Dendritic cell treated with granulocyte-macrophage colony-stimulating factor and Interleukin-4, amounts not matched to agents 40 ng/mL and 50 ng/mL, for 4 days (primary cell): ENCODE data around the gene CD80.
"Not testable (repeated sequence)": the region's sequence is repeated elsewhere in the genome, so short reads cannot be mapped to it uniquely, and the experiment has no call there.

ENCODE experiments used
- H3K27ac Mint-ChIP-seq: one replicate; pipeline ENCODE4 v1.8.0; 2022; ENCODE audit warnings: mild to moderate bottlenecking, mixed read lengths
- H3K27me3 Mint-ChIP-seq: one replicate; pipeline ENCODE4 v1.8.0; 2022; ENCODE audit warnings: mild to moderate bottlenecking, mixed read lengths
- H3K36me3 Mint-ChIP-seq: one replicate; pipeline ENCODE4 v1.8.0; 2022; ENCODE audit warnings: low read depth, mixed read lengths
- H3K4me1 Mint-ChIP-seq: one replicate; pipeline ENCODE4 v1.8.0; 2022; ENCODE audit warnings: low read depth, mixed read lengths
- H3K4me3 Mint-ChIP-seq: one replicate; pipeline ENCODE4 v1.8.0; 2022; ENCODE audit warnings: mild to moderate bottlenecking, moderate library complexity, mixed read lengths
- H3K9me3 Mint-ChIP-seq: one replicate; pipeline ENCODE4 v1.8.0; 2022; ENCODE audit warnings: mixed read lengths
- intact Hi-C: fragments of 100-400 bp; cut with micrococcal nuclease; formaldehyde crosslinking; loops from one replicate; pipeline ENCODE4 v1.15.0; 2022

CD80 gene

DNA sequence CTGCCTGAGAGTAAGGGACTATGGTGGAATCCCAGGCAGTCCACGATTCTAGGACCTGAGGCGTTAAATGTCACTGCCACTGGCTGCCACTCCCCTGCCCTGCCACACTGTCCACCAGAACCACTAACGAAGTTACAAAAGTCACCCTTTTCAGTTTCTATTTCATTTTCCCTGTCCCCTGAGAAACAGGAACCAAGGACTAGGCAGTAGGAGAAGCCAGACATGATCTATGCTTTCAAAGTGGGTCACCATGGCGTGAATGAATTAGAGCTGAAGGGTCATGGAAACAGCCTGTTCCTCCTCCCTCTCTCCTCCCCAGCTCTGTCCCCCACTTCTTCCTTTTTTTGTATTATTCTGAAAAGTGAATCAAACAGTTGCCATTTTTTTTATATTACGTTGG, 10.8 kb upstream of the CD80 start:
- peak overlapping the region; percentile 91 for H3K27ac Mint-ChIP-seq
- peak overlapping the region; percentile 39 for H3K4me3 Mint-ChIP-seq
- H3K27me3 Mint-ChIP-seq: no peaks in the 10 kb centered on the region
- intact Hi-C loops: loop anchor here (1.0 to 2.0 kb wide), 2 partner anchors 9 to 17 kb away; partner anchors contain the start of gene ADPRH
- no peaks in the 10 kb centered on the region for H3K36me3 Mint-ChIP-seq
- H3K4me1 Mint-ChIP-seq: peaks cover 45% of the 10 kb centered on the region
- H3K9me3 Mint-ChIP-seq: no peaks in the 10 kb centered on the region

- peaks cover 45% of the 10 kb centered on the region for H3K4me1 Mint-ChIP-seq
- no peaks in the 10 kb centered on the region for H3K36me3 Mint-ChIP-seq
- H3K27me3 Mint-ChIP-seq: no peaks in the 10 kb centered on the region
- no peaks in the 10 kb centered on the region for H3K9me3 Mint-ChIP-seq
- H3K4me3 Mint-ChIP-seq: no peak overlapping the region
- intact Hi-C loops: no loop called here
- peak overlapping the region; percentile 91 for H3K27ac Mint-ChIP-seq
Measured at GRCh38 chr3:119569156-119569555, 9.7 kb upstream of the CD80 start.

GRCh38 chr3:119563334-119563733, 3.9 kb upstream of the CD80 start:
- H3K27me3 Mint-ChIP-seq, intact Hi-C loops, H3K9me3 Mint-ChIP-seq, H3K4me3 Mint-ChIP-seq, H3K27ac Mint-ChIP-seq, H3K36me3 Mint-ChIP-seq: not testable (repeated sequence)
- peaks cover 42% of the 10 kb centered on the region for H3K4me1 Mint-ChIP-seq

DNA sequence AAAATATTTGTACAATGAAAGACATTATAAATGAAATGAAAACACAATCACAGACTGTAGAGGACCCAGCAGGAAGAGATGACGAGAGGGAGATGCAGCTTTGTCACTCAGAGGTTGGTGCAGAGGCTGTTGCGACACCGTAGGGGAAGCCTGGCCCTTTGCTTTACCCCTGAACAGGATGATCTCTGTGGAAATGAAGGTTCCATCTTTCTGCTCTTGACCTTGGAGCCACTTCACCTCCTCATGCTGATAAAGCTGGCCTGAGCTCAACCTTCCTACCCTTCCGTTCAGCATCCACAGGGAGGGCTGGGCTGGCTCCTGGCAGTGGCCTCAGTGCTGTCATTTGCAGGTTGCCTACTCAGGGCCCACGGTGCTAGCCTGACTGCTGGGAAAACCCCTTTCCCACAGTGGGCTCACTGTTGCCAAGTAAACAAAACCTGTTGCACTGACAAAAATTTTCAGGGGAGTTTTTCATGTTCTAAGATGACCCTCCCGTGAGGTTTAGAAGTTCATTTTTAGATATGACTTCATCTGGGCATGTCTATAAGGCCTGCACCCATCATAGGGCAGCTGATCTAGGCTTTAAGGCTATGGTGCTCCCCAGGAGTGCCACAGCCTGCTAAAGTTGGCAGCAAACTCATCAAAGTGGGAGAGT, 3.0 kb upstream of the CD80 start:
- Mint-ChIP-seq H3K4me3 (no peak overlapping the region), H3K27ac (peak overlapping the region; percentile 70), H3K4me1 (peaks cover 50% of the 10 kb centered on the region), H3K36me3 (peaks cover 4% of the 10 kb centered on the region), H3K27me3 (no peaks in the 10 kb centered on the region), H3K9me3 (no peaks in the 10 kb centered on the region)
- intact Hi-C loops: no loop called here

- H3K4me3 Mint-ChIP-seq: no peak overlapping the region
- peak overlapping the region; percentile 92 for H3K27ac Mint-ChIP-seq
- peaks cover 65% of the 10 kb centered on the region for H3K4me1 Mint-ChIP-seq
Measured at GRCh38 chr3:119560160-119560559, 746 bp upstream of the CD80 start.

GRCh38 chr3:119558626-119559317, 642 bp downstream of the CD80 start:
- H3K9me3 Mint-ChIP-seq: no peaks in the 10 kb centered on the region
- peak overlapping the region; percentile 62 for H3K4me3 Mint-ChIP-seq
- H3K27ac Mint-ChIP-seq: peak overlapping the region; percentile 92
- H3K4me1 Mint-ChIP-seq: peaks cover 78% of the 10 kb centered on the region
- H3K36me3 Mint-ChIP-seq: peaks cover 31% of the 10 kb centered on the region
- intact Hi-C loops: no loop called here
- H3K27me3 Mint-ChIP-seq: no peaks in the 10 kb centered on the region

More at GRCh38 chr3:119560160-119560559, 746 bp upstream of the CD80 start:
- H3K27me3 Mint-ChIP-seq: no peaks in the 10 kb centered on the region
- intact Hi-C loops: no loop called here
- H3K36me3 Mint-ChIP-seq: peaks cover 24% of the 10 kb centered on the region
- no peaks in the 10 kb centered on the region for H3K9me3 Mint-ChIP-seq

DNA sequence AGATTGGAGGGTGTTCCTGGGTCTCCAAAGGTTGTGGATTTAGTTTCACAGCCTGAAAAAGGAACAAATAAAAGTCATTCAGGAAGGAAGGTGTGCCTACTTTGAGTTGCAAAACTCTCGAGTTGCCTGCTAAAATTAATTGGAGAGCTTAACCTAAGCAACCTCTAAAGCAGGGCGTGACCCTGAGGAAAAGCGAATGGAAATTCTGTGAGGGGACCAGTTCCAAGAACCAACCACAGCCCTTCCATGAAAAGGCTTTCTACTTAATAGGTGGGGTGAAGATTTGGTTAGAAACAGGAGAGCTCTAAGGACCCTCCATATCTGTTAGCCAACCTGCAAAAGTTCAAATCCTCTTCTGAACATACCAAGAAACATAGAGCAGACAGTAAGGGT, 1.5 kb downstream of the CD80 start:
- H3K9me3 Mint-ChIP-seq: no peaks in the 10 kb centered on the region
- peaks cover 80% of the 10 kb centered on the region for H3K4me1 Mint-ChIP-seq
- peak overlapping the region; percentile 62 for H3K4me3 Mint-ChIP-seq
- peaks cover 40% of the 10 kb centered on the region for H3K36me3 Mint-ChIP-seq
- H3K27ac Mint-ChIP-seq: peak overlapping the region; percentile 92
- intact Hi-C loops: no loop called here
- no peaks in the 10 kb centered on the region for H3K27me3 Mint-ChIP-seq

- H3K4me1 Mint-ChIP-seq: peaks cover 75% of the 10 kb centered on the region
- peak overlapping the region; percentile 92 for H3K27ac Mint-ChIP-seq
- H3K4me3 Mint-ChIP-seq: peak overlapping the region; percentile 62
- intact Hi-C loops: no loop called here
- H3K36me3 Mint-ChIP-seq: peaks cover 46% of the 10 kb centered on the region
- no peaks in the 10 kb centered on the region for H3K27me3 Mint-ChIP-seq
- H3K9me3 Mint-ChIP-seq: no peaks in the 10 kb centered on the region
Measured at GRCh38 chr3:119557192-119557876, 2.1 kb downstream of the CD80 start.

DNA sequence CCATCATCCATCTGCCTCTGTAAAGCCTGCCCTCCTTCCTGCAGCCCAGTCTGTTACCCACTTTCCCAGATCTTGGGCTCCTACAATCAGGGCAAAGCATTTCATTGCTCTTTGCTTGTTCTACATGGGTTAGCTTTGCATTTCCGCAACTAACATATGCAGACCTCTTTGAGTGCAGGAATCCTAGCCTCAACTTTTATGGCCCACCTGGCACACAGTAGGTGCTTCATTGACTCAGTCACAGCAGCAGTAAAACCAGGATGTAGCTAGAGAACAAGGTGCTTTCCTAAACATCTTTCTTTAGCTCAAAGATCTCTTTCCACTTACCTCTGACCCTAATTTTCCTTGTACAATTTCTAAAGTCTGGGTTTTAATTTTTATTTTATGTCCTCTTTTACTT, 3.5 kb downstream of the CD80 start:
- Mint-ChIP-seq H3K27me3 (no peaks in the 10 kb centered on the region), H3K27ac (peak overlapping the region; percentile 92), H3K9me3 (no peaks in the 10 kb centered on the region), H3K4me3 (peak overlapping the region; percentile 62), H3K4me1 (peaks cover 75% of the 10 kb centered on the region), H3K36me3 (peaks cover 60% of the 10 kb centered on the region)
- intact Hi-C loops: no loop called here

- Mint-ChIP-seq H3K36me3 (peaks cover 66% of the 10 kb centered on the region), H3K27me3 (no peaks in the 10 kb centered on the region), H3K4me3 (peak overlapping the region; percentile 69), H3K4me1 (peaks cover 81% of the 10 kb centered on the region), H3K9me3 (no peaks in the 10 kb centered on the region), H3K27ac (peak overlapping the region; percentile 92)
- intact Hi-C loops: no loop called here
Measured at GRCh38 chr3:119555309-119555735, 4.1 kb downstream of the CD80 start.

GRCh38 chr3:119553823-119554415, 5.5 kb downstream of the CD80 start:
- H3K36me3 Mint-ChIP-seq: peaks cover 78% of the 10 kb centered on the region
- peak overlapping the region; percentile 13 for H3K4me3 Mint-ChIP-seq
- H3K27me3 Mint-ChIP-seq: no peaks in the 10 kb centered on the region
- intact Hi-C loops: no loop called here
- peak overlapping the region; percentile 92 for H3K27ac Mint-ChIP-seq
- peaks cover 81% of the 10 kb centered on the region for H3K4me1 Mint-ChIP-seq
- no peaks in the 10 kb centered on the region for H3K9me3 Mint-ChIP-seq

- peaks cover 80% of the 10 kb centered on the region for H3K36me3 Mint-ChIP-seq
- peak overlapping the region; percentile 92 for H3K27ac Mint-ChIP-seq
- H3K4me3 Mint-ChIP-seq, H3K27me3 Mint-ChIP-seq, H3K9me3 Mint-ChIP-seq, intact Hi-C loops: not testable (repeated sequence)
- H3K4me1 Mint-ChIP-seq: peaks cover 79% of the 10 kb centered on the region
Measured at GRCh38 chr3:119552928-119553327, 6.5 kb downstream of the CD80 start.

GRCh38 chr3:119551598-119551997, 7.8 kb downstream of the CD80 start:
- H3K27me3 Mint-ChIP-seq: no peaks in the 10 kb centered on the region
- H3K4me1 Mint-ChIP-seq: peaks cover 79% of the 10 kb centered on the region
- H3K27ac Mint-ChIP-seq: peak overlapping the region; percentile 15
- peaks cover 75% of the 10 kb centered on the region for H3K36me3 Mint-ChIP-seq
- intact Hi-C loops: no loop called here
- no peak overlapping the region for H3K4me3 Mint-ChIP-seq
- H3K9me3 Mint-ChIP-seq: no peaks in the 10 kb centered on the region
